ENCODE data around the gene RNF183. TPM values are rescaled to one million over a fixed set of nuclear protein-coding genes. Genes with fewer than 3 reads are reported as not detected.

RNF183 gene
- total and polyA plus RNA-seq, 10 donors, result 0.06 to 0.35 (median 0.08) TPM; not detected in 6

- intact Hi-C loops (cut with DNase I; ENCODE audit: low total_unique reads), result loop anchor here (10.0 kb wide), 2 partner anchors 51 to 379 kb away; partner anchors contain the start of genes FKBP15 and SLC31A1
- Histone ChIP-seq H3K27ac (peak within 1 kb of the TSS; percentile 91 to 98 (median 94)), H3K9me3 (no peaks in the 10 kb centered on the region), H3K4me3 (peak within 1 kb of the TSS; percentile 74 to 90 (median 80)), H3K4me1 (peaks cover 24 to 60% (median 37%) of the 10 kb centered on the region in 6 donors), H3K36me3 (peaks cover 0 to 71% (median 50%) of the 10 kb centered on the region in 6 donors), H3K27me3 (replicated peaks in 1 of 7) (no peaks in the 10 kb centered on the region)
- peak; percentile 99 to 100 (median 100) for TF ChIP-seq POLR2AphosphoS5 (IDR thresholded peaks at IDR 0.05)
- TF ChIP-seq CTCF (IDR thresholded peaks at IDR 0.05 in 8 of 11, conservative IDR thresholded peaks at IDR 0.05 in 3 of 11), result peak in 4 of 11 experiments; percentile 12 to 41 (median 26)
- peak; percentile 71 to 91 (median 88) for TF ChIP-seq POLR2A (IDR thresholded peaks at IDR 0.05)
- WGBS, 5 donors, result 0 to 1% (median 0%) methylated on average over 18 to 63 of the region's 63 CpGs
- peak; percentile 98 for DNase-seq
Observed at GRCh38 chr9:113275157-113276131, 27.7 kb downstream of the RNF183 start, which contains the start of the genes CDC26 and PRPF4. Gene CDC26 (minus strand): TSS chr9:113275572. CDS start chr9:113272507, 3,065 bp downstream. Gene PRPF4 (plus strand): TSS chr9:113275658. CDS start chr9:113275744, 86 bp downstream.

GRCh38 chr9:113274474-113275156 lies 28.6 kb downstream of the RNF183 start:
- peaks cover 24 to 60% (median 37%) of the 10 kb centered on the region in 6 donors for H3K4me1 ChIP-seq
- no peaks in the 10 kb centered on the region for H3K27me3 ChIP-seq (replicated peaks in 1 of 7)
- intact Hi-C loops (cut with DNase I; ENCODE audit: low total_unique reads), result loop anchor here (5.0 to 10.0 kb wide), 3 partner anchors 50 to 380 kb away; partner anchors contain the start of genes FKBP15 and SLC31A1
- DNase-seq, result no peak
- peaks cover 0 to 71% (median 50%) of the 10 kb centered on the region in 6 donors for H3K36me3 ChIP-seq
- no peaks in the 10 kb centered on the region for H3K9me3 ChIP-seq
- H3K27ac ChIP-seq, result peak overlapping the region; percentile 91 to 98 (median 94)
- WGBS, 5 donors, result 0 to 2% (median 1%) methylated on average over 12 to 15 of the region's 15 CpGs
- TF ChIP-seq POLR2AphosphoS5 (IDR thresholded peaks at IDR 0.05), result no peak
- TF ChIP-seq CTCF (IDR thresholded peaks at IDR 0.05 in 8 of 11, conservative IDR thresholded peaks at IDR 0.05 in 3 of 11), result peak; percentile 59 to 85 (median 76)
- no peak for TF ChIP-seq POLR2A (IDR thresholded peaks at IDR 0.05)
- peak overlapping the region; percentile 74 to 90 (median 80) for H3K4me3 ChIP-seq

GRCh38 chr9:113269871-113270270 lies 33.3 kb downstream of the RNF183 start:
- Histone ChIP-seq H3K4me1 (peaks cover 8 to 22% (median 13%) of the 10 kb centered on the region in 6 donors), H3K27ac (no peak overlapping the region), H3K27me3 (replicated peaks in 1 of 7) (no peaks in the 10 kb centered on the region), H3K36me3 (peaks cover 0 to 85% (median 64%) of the 10 kb centered on the region in 6 donors), H3K4me3 (no peak overlapping the region), H3K9me3 (no peaks in the 10 kb centered on the region)
- intact Hi-C loops (cut with DNase I; ENCODE audit: low total_unique reads), result loop anchor here (5.0 to 10.0 kb wide), 3 partner anchors 45 to 385 kb away; partner anchors contain the start of genes FKBP15 and SLC31A1
- DNase-seq, result no peak
- WGBS, 5 donors, result 93 to 98% (median 96%) methylated on average over 2 of the region's 2 CpGs
- TF ChIP-seq CTCF (IDR thresholded peaks at IDR 0.05 in 8 of 11, conservative IDR thresholded peaks at IDR 0.05 in 3 of 11) (no peak), POLR2AphosphoS5 (IDR thresholded peaks at IDR 0.05) (no peak), POLR2A (IDR thresholded peaks at IDR 0.05) (no peak)

Data from spleen (tissue), 11 donors.